GM18907 (cell line): ENCODE measurements around the gene SEMA4G.
A peak's percentile ranks its signal among the peaks of the same experiment; 100 is the strongest.

Experiments
- ATAC-seq: cut with Tn5 transposase; IDR thresholded peaks from one replicate; pipeline ENCODE4 v1.9.1; 2021; ENCODE audit warnings: mild to moderate bottlenecking, moderate library complexity; ENCODE audit not compliant: unreplicated experiment

Gene SEMA4G

GRCh38 chr10:101006593-101007098 is 37.3 kb downstream of the SEMA4G start:
- no peak for ATAC-seq

DNA sequence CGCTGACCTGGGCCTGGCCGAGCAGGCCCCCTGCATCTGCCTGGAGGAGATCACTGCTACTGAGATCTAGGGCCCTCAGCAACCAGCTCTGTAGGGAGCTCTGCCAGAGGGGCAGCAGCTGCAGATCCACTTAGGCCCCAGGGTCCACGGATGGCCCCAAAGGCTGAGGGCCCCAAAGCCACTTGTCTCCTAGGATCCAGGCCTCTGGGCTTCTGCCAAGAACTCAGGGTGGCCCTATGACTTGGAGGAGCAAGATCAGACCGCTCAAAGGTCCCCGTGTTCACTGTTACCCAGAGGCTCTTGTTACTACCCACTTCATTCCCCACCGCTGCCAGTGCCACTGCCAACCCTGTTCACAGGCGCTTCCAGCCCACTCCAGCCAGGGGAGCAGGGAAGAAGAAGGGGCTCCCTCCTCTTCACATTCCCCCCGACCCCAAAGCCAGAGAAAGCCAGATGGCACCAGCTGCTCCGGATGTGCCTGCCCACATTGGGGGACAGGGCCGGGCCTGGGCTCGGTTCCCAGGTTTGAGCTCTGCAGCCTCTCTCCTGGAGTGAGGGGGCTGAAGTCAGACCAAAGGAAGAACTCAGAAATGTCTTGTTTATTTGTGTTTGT is 37.9 kb downstream of the SEMA4G start:
- no peak for ATAC-seq

- no peak for ATAC-seq
Measured at GRCh38 chr10:101007915-101008822, 38.9 kb downstream of the SEMA4G start.

DNA sequence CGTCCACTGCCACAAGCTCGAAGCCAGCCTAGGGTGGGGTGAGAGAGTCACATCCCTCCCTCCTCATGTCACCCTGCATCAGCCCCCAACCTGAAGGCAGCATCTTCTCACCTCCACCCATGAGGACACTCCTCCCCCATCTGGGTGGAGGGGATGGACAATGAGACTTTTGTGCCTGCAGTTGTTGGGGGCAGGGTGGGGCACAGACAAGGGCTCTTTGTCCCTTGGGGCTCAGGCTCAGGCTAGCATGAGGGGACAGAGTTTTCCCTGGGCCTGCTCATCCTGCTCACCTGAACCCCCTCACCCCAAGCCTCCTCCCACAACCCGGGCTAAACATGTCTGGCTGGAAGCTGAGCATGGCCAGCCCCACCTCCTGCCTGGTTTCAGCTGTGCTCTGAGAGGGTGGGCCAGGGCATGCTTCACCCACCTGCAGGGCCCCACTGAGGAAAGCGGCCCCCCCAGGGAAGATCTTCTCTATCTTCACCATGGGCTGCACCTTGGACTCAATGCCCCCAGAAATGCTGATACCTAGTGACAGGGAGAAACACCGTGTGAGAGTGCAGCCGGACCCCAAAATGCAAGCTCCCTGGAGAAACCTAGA is 39.6 kb downstream of the SEMA4G start:
- no peak for ATAC-seq

DNA sequence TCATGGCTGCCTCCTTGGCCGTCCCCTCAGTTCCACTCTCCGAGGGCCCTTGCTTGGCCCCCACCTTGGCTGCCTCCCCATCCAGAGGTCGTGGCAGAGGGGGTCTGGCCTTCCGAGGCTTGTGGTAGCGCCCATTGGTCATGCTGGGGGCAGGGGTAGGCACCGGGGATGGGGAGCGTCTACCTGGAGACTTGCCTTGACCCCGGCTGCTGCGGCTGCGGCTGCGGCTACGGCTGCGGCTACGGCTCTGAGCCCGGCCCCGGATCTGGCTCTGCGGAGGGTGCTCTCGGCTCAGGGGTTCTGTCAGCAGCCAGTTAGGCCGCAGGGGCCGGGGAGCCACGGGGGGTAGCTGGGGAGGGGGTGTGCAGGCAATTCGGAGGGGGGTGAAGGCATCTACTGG is 41.0 kb downstream of the SEMA4G start:
- no peak for ATAC-seq

- no peak for ATAC-seq
Measured at GRCh38 chr10:101011517-101012423, 42.5 kb downstream of the SEMA4G start.

- ATAC-seq: peak; percentile 86
Measured at GRCh38 chr10:101012525-101013364, 43.4 kb downstream of the SEMA4G start.

- ATAC-seq: no peak
Measured at GRCh38 chr10:101013365-101013825, 44.1 kb downstream of the SEMA4G start.

DNA sequence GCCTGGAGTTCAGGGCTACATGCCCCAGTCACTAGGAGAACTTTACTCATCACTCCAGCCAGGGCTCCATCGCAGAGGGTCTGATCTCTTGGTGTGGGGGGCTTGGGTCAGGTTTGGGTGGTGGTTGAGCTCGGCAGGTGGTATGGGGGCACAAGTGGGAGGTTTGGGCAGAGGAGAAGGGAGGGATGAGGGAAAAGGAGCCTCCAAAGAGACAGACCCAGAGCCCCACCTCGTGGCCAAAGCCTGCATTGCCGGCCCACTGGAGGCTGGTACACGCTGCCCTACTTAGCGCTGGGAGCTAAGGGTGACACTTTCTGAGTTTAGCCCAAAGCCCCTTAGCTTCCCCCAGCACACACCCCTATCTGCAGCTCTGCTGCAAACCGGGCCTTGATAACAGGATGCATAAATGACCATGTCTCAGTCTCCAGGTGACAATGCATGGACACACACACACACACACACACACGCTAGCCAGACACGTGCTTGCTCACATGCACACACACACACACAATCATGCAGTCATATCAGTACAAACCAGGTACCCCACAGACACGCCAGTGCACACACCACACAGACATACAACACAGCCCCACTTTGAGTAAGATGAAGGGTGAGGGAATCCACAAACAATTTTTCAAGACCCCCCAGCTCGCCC is 45.1 kb downstream of the SEMA4G start:
- no peak for ATAC-seq

DNA sequence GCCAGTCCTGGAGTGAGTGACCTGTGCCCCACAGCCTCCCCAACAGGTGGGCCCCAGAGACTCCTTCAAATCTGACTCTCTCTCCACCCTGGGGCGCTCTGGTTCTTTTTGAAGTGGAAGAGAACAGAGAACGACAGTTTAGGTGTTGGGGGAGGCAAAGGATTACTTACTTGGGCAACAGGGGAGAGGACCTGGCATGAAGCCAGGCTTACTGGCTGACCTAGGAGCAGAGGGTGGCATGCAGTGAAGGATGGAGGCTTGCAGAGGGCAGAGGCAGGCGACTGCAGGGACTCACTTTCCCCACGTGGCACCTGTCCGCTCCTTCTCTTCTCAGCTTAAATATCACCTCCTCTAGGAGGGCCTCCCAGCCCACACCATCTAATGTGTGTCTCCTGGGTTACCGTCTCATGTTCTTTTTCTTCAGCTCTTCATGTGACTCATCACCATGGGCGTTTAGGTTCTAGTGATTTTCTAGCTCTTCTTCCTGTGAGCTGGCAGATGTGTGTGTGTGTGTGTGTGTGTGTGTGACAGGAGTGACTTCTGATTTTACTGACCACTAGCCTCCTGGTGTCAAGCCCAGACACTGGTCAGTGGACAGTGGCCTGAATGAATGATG is 45.8 kb downstream of the SEMA4G start:
- no peak for ATAC-seq

GRCh38 chr10:101015582-101015973 is 46.3 kb downstream of the SEMA4G start:
- ATAC-seq: no peak

DNA sequence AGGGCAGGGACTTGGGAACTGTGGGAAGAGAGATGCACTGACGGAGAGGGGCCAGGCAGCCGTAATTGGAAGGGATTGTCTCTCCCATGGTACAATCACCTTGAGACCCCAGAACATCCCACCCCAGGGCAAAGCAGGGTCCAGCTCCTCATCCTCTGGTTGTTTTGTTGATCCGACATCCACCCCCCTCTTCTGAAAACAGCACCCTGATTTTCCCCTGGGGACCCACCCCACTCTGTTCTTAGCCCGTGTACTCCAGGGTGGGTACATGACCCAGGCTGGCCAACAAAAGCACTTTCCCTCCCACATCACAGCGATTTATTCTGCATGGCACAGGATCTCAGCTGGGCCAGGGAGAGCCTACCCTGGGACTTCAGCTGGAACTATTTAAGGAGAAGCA is 47.5 kb downstream of the SEMA4G start:
- ATAC-seq: no peak

- ATAC-seq: no peak
Measured at GRCh38 chr10:101018118-101018599, 48.9 kb downstream of the SEMA4G start.

DNA sequence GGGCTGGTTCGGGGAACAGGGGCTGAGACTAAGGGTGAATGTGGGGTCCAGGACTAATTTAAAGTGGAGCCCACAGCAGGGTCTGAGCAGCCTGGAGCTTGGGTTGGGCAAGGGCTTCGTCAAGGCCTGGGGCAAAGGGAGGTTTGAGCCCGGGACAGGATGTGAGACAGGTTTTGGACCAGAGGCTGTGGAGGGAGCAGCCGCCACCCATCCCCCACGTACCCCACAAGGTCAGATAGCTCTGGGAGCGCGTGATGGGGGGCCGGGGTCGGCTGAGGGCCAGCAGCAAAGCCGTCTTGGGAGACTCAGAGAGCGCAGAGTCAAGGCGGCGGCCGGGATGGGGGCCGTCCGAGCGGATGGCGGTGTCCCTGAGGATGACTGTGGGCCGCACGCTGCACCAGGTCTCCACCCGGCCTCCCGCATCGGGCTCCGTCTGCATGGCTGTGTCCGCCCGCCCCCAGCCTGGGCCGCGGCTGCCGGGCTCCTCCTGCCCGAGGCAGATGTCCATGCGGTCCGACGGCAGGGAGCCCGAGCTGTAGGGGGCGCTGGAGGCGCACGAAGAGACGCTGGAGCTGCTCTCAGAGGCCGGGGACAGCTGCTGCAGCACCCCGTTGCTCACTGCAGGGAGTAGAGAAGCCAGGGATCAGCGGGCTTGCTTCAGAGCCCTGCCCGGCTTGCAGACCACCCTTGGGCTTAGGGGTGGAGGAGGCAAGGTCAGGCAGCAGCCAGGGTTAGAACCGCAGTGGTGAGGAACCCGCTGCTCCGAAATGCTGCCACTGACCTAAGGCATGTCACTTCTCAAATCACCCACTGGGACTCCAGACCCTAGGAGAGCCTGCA is 49.5 kb downstream of the SEMA4G start:
- no peak for ATAC-seq
